Natural killer cell (primary cell): ENCODE measurements around the gene SP3. TPM values are rescaled to one million over a fixed set of nuclear protein-coding genes. Genes with fewer than 3 reads are reported as not detected.

Experiments
- ATAC-seq, 3 donors: fragments of 150-1000 bp in 2 of 3; fragments of 200-7000 bp in 1 of 3; cut with Tn5 transposase; 1 replicate in 1 of 3; 2 replicates in 2 of 3; pipeline ENCODE4 v1.10.0; 2021; ENCODE audit warnings: mild to moderate bottlenecking in 2 of 3, moderate library complexity in 2 of 3
- DNase-seq, 2 donors: peaks; one replicate each; pipeline versions ENCODE4 v3.0.0 to v3.0.0-alpha.2; 2013 to 2021; ENCODE audit warnings: mixed read lengths in 1 of 2
- H3K27ac ChIP-seq: one replicate; pipeline ENCODE4 v1.5.1; 2013; ENCODE audit warnings: mild to moderate bottlenecking, low read length
- H3K27me3 ChIP-seq: one replicate; pipeline ENCODE4 v1.6.1; 2013; ENCODE audit warnings: low read length; ENCODE audit not compliant: control insufficient read depth, insufficient read depth
- H3K36me3 ChIP-seq: one replicate; pipeline ENCODE4 v1.6.1; 2013; ENCODE audit warnings: low read length; ENCODE audit not compliant: control insufficient read depth, insufficient read depth
- H3K4me1 ChIP-seq: one replicate; pipeline ENCODE4 v1.6.1; 2013; ENCODE audit warnings: low read length; ENCODE audit not compliant: control insufficient read depth, insufficient read depth
- H3K4me3 ChIP-seq: one replicate; pipeline ENCODE4 v1.5.1; 2013; ENCODE audit warnings: low read length
- H3K9me3 ChIP-seq: one replicate; pipeline ENCODE4 v1.6.1; 2013; ENCODE audit warnings: low read length; ENCODE audit not compliant: control insufficient read depth, insufficient read depth
- H3K27ac Mint-ChIP-seq, 2 donors: one replicate each; pipeline ENCODE4 v1.8.0; 2022; ENCODE audit warnings: mild to moderate bottlenecking in 2 of 2, mixed read lengths in 2 of 2, moderate library complexity in 1 of 2
- H3K27me3 Mint-ChIP-seq, 2 donors: one replicate each; pipeline ENCODE4 v1.8.0; 2022; ENCODE audit warnings: low read depth in 2 of 2, mixed read lengths in 2 of 2
- H3K36me3 Mint-ChIP-seq: one replicate; pipeline ENCODE4 v1.8.0; 2022; ENCODE audit warnings: mixed read lengths
- H3K4me1 Mint-ChIP-seq, 2 donors: one replicate each; pipeline ENCODE4 v1.8.0; 2022; ENCODE audit warnings: mixed read lengths in 2 of 2
- H3K4me3 Mint-ChIP-seq: one replicate; pipeline ENCODE4 v1.8.0; 2022; ENCODE audit warnings: mild to moderate bottlenecking, moderate library complexity, mixed read lengths
- H3K9me3 Mint-ChIP-seq, 2 donors: one replicate each; pipeline ENCODE4 v1.8.0; 2022; ENCODE audit warnings: mixed read lengths in 2 of 2
- CTCF ChIP-seq: fragments of 200-600 bp; IDR thresholded peaks from one replicate; pipeline ENCODE4 v1.8.0; 2022; ENCODE audit warnings: antibody characterized with exemption
- WGBS: methylation state at CpG from one replicate; pipeline ENCODE4 v1.1.7; 2013; ENCODE audit warnings: missing lambda C conversion rate; ENCODE audit not compliant: insufficient coverage; 5-methylcytosine and 5-hydroxymethylcytosine counted together
- intact Hi-C: fragments of 100-400 bp; cut with micrococcal nuclease; formaldehyde crosslinking; loops from one replicate; pipeline ENCODE4 v1.14.2; 2022
- total RNA-seq, 4 donors: library from RNA; stranded (reverse); fragments of 120-200 nt in 1 of 4; gene quantifications; one replicate each; pipeline versions ENCODE4 v1.2.3 to v1.2.4, GENCODE V29; 2013 to 2022

Gene SP3
- total RNA-seq, 3 donors from 2014 or later (not counting 1 experiment from before 2014, with no cell fraction given), result 179 to 200 (median 188) TPM

GRCh38 chr2:174011173-174011572 lies 46.0 kb upstream of the SP3 start:
- no peak overlapping the region for H3K27ac ChIP-seq
- H3K4me1 ChIP-seq, result peaks cover 16% of the 10 kb centered on the region
- no peak for ATAC-seq
- Mint-ChIP-seq H3K27ac (peak overlapping the region; percentile 23 to 92), H3K4me1 (peaks cover 7 to 21% of the 10 kb centered on the region in 2 donors), H3K4me3 (peak overlapping the region; percentile 70), H3K36me3 (no peaks in the 10 kb centered on the region), H3K9me3 (no peaks in the 10 kb centered on the region), H3K27me3 (peaks cover 3 to 5% of the 10 kb centered on the region in 2 donors)
- H3K36me3 ChIP-seq, result no peaks in the 10 kb centered on the region
- no peaks in the 10 kb centered on the region for H3K27me3 ChIP-seq
- TF ChIP-seq CTCF, result no peak
- H3K4me3 ChIP-seq, result no peak overlapping the region
- no peak for DNase-seq
- no peaks in the 10 kb centered on the region for H3K9me3 ChIP-seq
- intact Hi-C loops, result no loop called here

GRCh38 chr2:174009488-174010223 lies 44.5 kb upstream of the SP3 start:
- intact Hi-C loops, result no loop called here
- H3K27ac Mint-ChIP-seq, result no peak overlapping the region

GRCh38 chr2:174008720-174009119 lies 43.5 kb upstream of the SP3 start:
- no peak for TF ChIP-seq CTCF
- WGBS, result 100% methylated on average over 2 of the region's 4 CpGs

More at GRCh38 chr2:174009488-174010223, 44.5 kb upstream of the SP3 start:
- no peak for TF ChIP-seq CTCF
- peaks cover 3 to 5% of the 10 kb centered on the region in 2 donors for H3K27me3 Mint-ChIP-seq
- ATAC-seq (no peak), DNase-seq (no peak)
- Histone ChIP-seq H3K27ac (no peak overlapping the region), H3K36me3 (no peaks in the 10 kb centered on the region), H3K9me3 (no peaks in the 10 kb centered on the region), H3K4me3 (no peak overlapping the region), H3K27me3 (no peaks in the 10 kb centered on the region), H3K4me1 (peaks cover 16% of the 10 kb centered on the region)
- peaks cover 7 to 21% of the 10 kb centered on the region in 2 donors for H3K4me1 Mint-ChIP-seq
- no peaks in the 10 kb centered on the region for H3K36me3 Mint-ChIP-seq
- 90% methylated on average over 2 of the region's 3 CpGs for WGBS
- H3K4me3 Mint-ChIP-seq, result no peak overlapping the region
- H3K9me3 Mint-ChIP-seq, result no peaks in the 10 kb centered on the region

GRCh38 chr2:174007010-174007409 lies 41.8 kb upstream of the SP3 start:
- H3K4me1 Mint-ChIP-seq, result peaks cover 6 to 7% of the 10 kb centered on the region in 2 donors
- no peak for TF ChIP-seq CTCF
- H3K27ac Mint-ChIP-seq, result no peak overlapping the region
- no peaks in the 10 kb centered on the region for H3K36me3 Mint-ChIP-seq
- no peak overlapping the region for H3K4me3 Mint-ChIP-seq
- Histone ChIP-seq H3K4me1 (peaks cover 3% of the 10 kb centered on the region), H3K4me3 (no peak overlapping the region), H3K36me3 (no peaks in the 10 kb centered on the region), H3K9me3 (no peaks in the 10 kb centered on the region), H3K27ac (no peak overlapping the region), H3K27me3 (no peaks in the 10 kb centered on the region)
- DNase-seq, result no peak
- H3K9me3 Mint-ChIP-seq, result no peaks in the 10 kb centered on the region
- no peak for ATAC-seq
- intact Hi-C loops, result no loop called here
- H3K27me3 Mint-ChIP-seq, result peaks cover 3 to 5% of the 10 kb centered on the region in 2 donors
- WGBS, result 84% methylated on average over 4 of the region's 5 CpGs

More at GRCh38 chr2:174008720-174009119, 43.5 kb upstream of the SP3 start:
- Mint-ChIP-seq H3K4me1 (peaks cover 7 to 21% of the 10 kb centered on the region in 2 donors), H3K9me3 (no peaks in the 10 kb centered on the region), H3K36me3 (no peaks in the 10 kb centered on the region), H3K27me3 (peaks cover 3 to 5% of the 10 kb centered on the region in 2 donors), H3K4me3 (no peak overlapping the region), H3K27ac (no peak overlapping the region)
- intact Hi-C loops, result no loop called here
- DNase-seq, result no peak
- no peak for ATAC-seq
- H3K9me3 ChIP-seq, result no peaks in the 10 kb centered on the region
- H3K27ac ChIP-seq, result no peak overlapping the region
- H3K36me3 ChIP-seq, result no peaks in the 10 kb centered on the region
- H3K4me3 ChIP-seq, result no peak overlapping the region
- no peaks in the 10 kb centered on the region for H3K27me3 ChIP-seq
- H3K4me1 ChIP-seq, result peaks cover 16% of the 10 kb centered on the region
